WTC11 (cell line): ENCODE data around the gene RNF125. TPM values are rescaled to one million over a fixed set of nuclear protein-coding genes. Genes with fewer than 3 reads are reported as not detected.

Experiments used
- ATAC-seq: fragments of 200-7000 bp; cut with Tn5 transposase; 2 replicates; pipeline ENCODE4 v1.10.0; 2021; ENCODE audit warnings: mild to moderate bottlenecking, moderate library complexity
- CTCF ChIA-PET: fragments of 300-600 bp; sonication (Branson Sonifier 250); formaldehyde crosslinking; loops from one replicate; lab custom pipeline; 2021; ENCODE audit warnings: antibody characterized with exemption; lab: Charles Lee
- POLR2A ChIA-PET: fragments of 350-600 bp; sonication (Branson Sonifier 250); formaldehyde crosslinking; loops from one replicate; lab custom pipeline; 2021; ENCODE audit warnings: antibody characterized with exemption; lab: Charles Lee
- DNase-seq: peaks from one replicate; pipeline ENCODE4 v3.0.0; 2021; ENCODE audit warnings: low spot score
- H3K27ac Mint-ChIP-seq: 2 replicates; pipeline ENCODE4 v1.8.0; 2021; ENCODE audit warnings: mixed read lengths
- H3K27me3 Mint-ChIP-seq: 2 replicates; pipeline ENCODE4 v1.8.0; 2021; ENCODE audit warnings: low read depth, mild to moderate bottlenecking, moderate library complexity, mixed read lengths
- H3K36me3 Mint-ChIP-seq: 2 replicates; pipeline ENCODE4 v1.8.0; 2021; ENCODE audit warnings: mixed read lengths
- H3K4me1 Mint-ChIP-seq: 2 replicates; pipeline ENCODE4 v1.8.0; 2022; ENCODE audit warnings: mixed read lengths
- H3K4me3 Mint-ChIP-seq: 2 replicates; pipeline ENCODE4 v1.8.0; 2021; ENCODE audit warnings: mild to moderate bottlenecking, moderate library complexity, mixed read lengths
- H3K9me3 Mint-ChIP-seq: 2 replicates; pipeline ENCODE4 v1.8.0; 2021; ENCODE audit warnings: mixed read lengths
- ATF1 ChIP-seq: sonication (generic); formaldehyde crosslinking; IDR thresholded peaks from 2 replicates; pipeline ENCODE4 v1.8.1; 2023; ENCODE audit warnings: mild to moderate bottlenecking, moderate library complexity, missing genetic modification reagents
- FOXJ3 ChIP-seq: sonication (generic); formaldehyde crosslinking; IDR thresholded peaks from 2 replicates; pipeline ENCODE4 v1.9.0; 2021; ENCODE audit warnings: missing genetic modification reagents, mild to moderate bottlenecking, borderline replicate concordance
- NR1H2 ChIP-seq: sonication (generic); formaldehyde crosslinking; IDR thresholded peaks from 2 replicates; pipeline ENCODE4 v1.9.0; 2021; ENCODE audit warnings: mild to moderate bottlenecking, moderate library complexity, missing genetic modification reagents
- PRRX2 ChIP-seq: fragments of 250-450 bp; sonication (Bioruptor Pico); IDR thresholded peaks from 2 replicates; pipeline ENCODE4 v1.8.0; 2021; ENCODE audit warnings: mild to moderate bottlenecking
- USF2 ChIP-seq: sonication (generic); formaldehyde crosslinking; IDR thresholded peaks from 2 replicates; pipeline ENCODE4 v1.8.1; 2023; ENCODE audit warnings: mild to moderate bottlenecking, missing genetic modification reagents, moderate library complexity
- ZBTB21 ChIP-seq: sonication (generic); formaldehyde crosslinking; IDR thresholded peaks from 2 replicates; pipeline ENCODE4 v1.8.1; 2023; ENCODE audit warnings: mild to moderate bottlenecking, missing genetic modification reagents, borderline replicate concordance
- total RNA-seq: library from RNA; stranded (reverse); gene quantifications from 3 replicates; pipeline ENCODE4 v1.2.3, GENCODE V29; 2021

Gene RNF125
- total RNA-seq, 1 experiment from 2014 or later = 14.9 TPM

DNA sequence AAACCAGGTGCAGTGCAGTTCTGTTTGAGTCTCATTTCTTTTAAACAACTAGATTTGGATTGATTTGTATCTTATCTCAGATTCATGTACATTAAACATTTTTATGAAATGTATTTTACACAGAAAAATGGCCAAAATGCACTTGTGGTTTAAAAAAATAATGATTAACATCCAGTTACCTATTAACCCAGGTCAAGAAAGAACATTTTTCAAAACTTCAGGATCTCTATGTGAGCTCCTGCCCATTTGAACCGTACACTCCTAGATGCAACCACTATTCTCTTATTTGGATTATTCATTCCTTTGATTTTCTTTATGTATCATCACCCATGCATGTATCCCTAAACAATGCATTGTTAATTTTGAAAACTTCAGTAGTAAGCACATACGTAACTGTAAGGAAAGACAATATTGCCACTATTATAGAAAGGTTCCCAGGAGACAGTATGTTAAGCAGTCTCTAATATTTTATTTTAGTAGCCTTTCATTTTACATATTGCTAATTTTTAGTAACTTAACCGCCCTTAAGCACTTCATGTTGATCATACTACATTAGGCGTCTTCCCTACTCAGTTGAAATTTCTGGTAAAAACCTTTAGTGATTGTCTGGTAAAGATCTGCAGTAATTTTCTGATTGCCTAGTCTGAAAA is 95.8 kb downstream of the RNF125 start (continued):
- TF ChIP-seq ATF1 (CRISPR knock-in tag) = no peak
- TF ChIP-seq ZBTB21 (CRISPR knock-in tag) = no peak
- no peak for TF ChIP-seq PRRX2 (CRISPR knock-in tag)
- no peak for TF ChIP-seq NR1H2 (CRISPR knock-in tag)

DNA sequence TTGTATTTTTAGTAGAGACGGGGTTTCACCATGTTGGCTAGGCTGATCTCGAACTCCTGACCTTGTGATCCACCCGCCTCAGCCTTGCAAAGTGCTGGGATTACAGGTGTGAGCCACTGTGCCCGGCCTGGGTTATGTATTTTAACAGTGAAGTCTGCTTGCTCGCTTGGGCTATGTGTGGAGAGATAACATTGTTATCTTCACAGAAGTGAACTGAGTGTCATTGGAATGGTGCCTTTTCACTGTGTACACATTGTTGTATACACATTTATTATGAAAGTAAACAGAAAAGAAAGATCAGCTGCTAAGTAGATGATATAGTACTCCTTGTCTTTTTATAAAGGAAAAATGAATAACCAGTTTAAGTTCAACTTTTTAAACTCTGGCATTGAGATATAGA is 103.4 kb downstream of the RNF125 start:
- DNase-seq (no peak), ATAC-seq (no peak)
- peaks cover 33% of the 10 kb centered on the region for H3K36me3 Mint-ChIP-seq
- no peak overlapping the region for H3K27ac Mint-ChIP-seq
- ChIA-PET CTCF (no interaction called here), POLR2A (interaction anchor here (0.6 kb wide), 1 partner anchor 268 kb away, joined by 3 read pairs; no protein-coding TSS in a partner anchor)
- no peaks in the 10 kb centered on the region for H3K27me3 Mint-ChIP-seq
- TF ChIP-seq USF2 (CRISPR knock-in tag) = no peak
- no peak for TF ChIP-seq FOXJ3
- H3K4me3 Mint-ChIP-seq = no peak overlapping the region
- no peaks in the 10 kb centered on the region for H3K9me3 Mint-ChIP-seq
- H3K4me1 Mint-ChIP-seq = no peaks in the 10 kb centered on the region

Other genes with a start within 250 kb of the RNF125 start
- gene TRAPPC8, start 75.7 kb upstream of the RNF125 start, total RNA-seq = 45.4 to 56.3 TPM (median 53.2 TPM) in 3 replicates
- 98.4 to 106 TPM (median 103 TPM) in 3 replicates for gene RNF138, start 73.0 kb downstream of the RNF125 start, total RNA-seq
- 0.07 TPM in 1 of 3 replicates, not detected in the others for gene MEP1B, start 171.2 kb downstream of the RNF125 start, total RNA-seq